ENCODE results near the gene SETD6. TPM values are rescaled to one million over a fixed set of nuclear protein-coding genes. Genes with fewer than 3 reads are reported as not detected.

The SETD6 gene
- total and polyA plus RNA-seq, 9 of the 15 experiments (the other 6 are each of a cell fraction or from before 2014, with no cell fraction given), result 9.2 to 40.9 (median 19.8) TPM

GRCh38 chr16:58510097-58510775 is 5.1 kb upstream of the SETD6 start:
- CTCF ChIA-PET (ENCODE audit: low intra/inter-chr PET ratio), result no interaction called here
- peaks cover 13% of the 10 kb centered on the region for H3K79me2 ChIP-seq (ENCODE audit: control insufficient read depth, insufficient read depth, low read length)
- 74% methylated on average over 12 of the region's 18 CpGs for WGBS (ENCODE audit: insufficient coverage, low coverage, missing lambda C conversion rate)
- intact Hi-C loops (cut with micrococcal nuclease) (no loop called here), in situ Hi-C loops (cut with MboI) (no loop called here)
- H2AFZ ChIP-seq (ENCODE audit: low read depth, low read length), result no peak overlapping the region
- FAIRE-seq (no peak), DNase-seq (ENCODE audit: extremely low read depth in 1 of 4, low spot score in 3 of 4) (no peak), ATAC-seq (no peak)
- peaks cover 0 to 39% of the 10 kb centered on the region in 2 experiments; a peak in 3 of 5 replicates for H3K4me1 ChIP-seq (replicated peaks in 1 of 2; ENCODE audit: control insufficient read depth in 2 of 2, insufficient read depth in 2 of 2, low read length in 2 of 2)
- no peaks in the 10 kb centered on the region for H3K27me3 ChIP-seq (ENCODE audit: control insufficient read depth in 2 of 2, insufficient read depth in 2 of 2, low read length in 2 of 2)
- no peaks in the 10 kb centered on the region; the same call in 1 of the 2 replicates for H4K20me1 ChIP-seq (replicated peaks; ENCODE audit: control insufficient read depth, insufficient read depth, low read length)
- no peaks in the 10 kb centered on the region for H3K9me3 ChIP-seq (replicated peaks; ENCODE audit: control insufficient read depth, insufficient read depth, low read depth, low read length)
- H3K4me3 ChIP-seq, result no peak overlapping the region
- TF ChIP-seq TAF7 (tag; IDR thresholded peaks at IDR 0.05) (no peak), DPF2 (IDR thresholded peaks at IDR 0.05) (no peak), ZNF24 (IDR thresholded peaks at IDR 0.05) (no peak), CREBBP (IDR thresholded peaks at IDR 0.05; ENCODE audit: low read depth, low read length) (no peak), ATF6 (CRISPR knock-in tag; IDR thresholded peaks at IDR 0.05) (no peak), SAFB (IDR thresholded peaks at IDR 0.05; ENCODE audit: borderline replicate concordance, low read depth, low read length) (no peak), TFE3 (CRISPR knock-in tag; IDR thresholded peaks at IDR 0.05) (no peak), KHSRP (IDR thresholded peaks at IDR 0.05) (no peak), HBP1 (CRISPR knock-in tag; IDR thresholded peaks at IDR 0.05) (no peak), ZNF586 (CRISPR knock-in tag; conservative IDR thresholded peaks at IDR 0.05) (no peak), SMAD4 (CRISPR knock-in tag; conservative IDR thresholded peaks at IDR 0.05) (no peak), FOXM1 (IDR thresholded peaks at IDR 0.05; ENCODE audit: low read depth) (no peak), FOXM1 (CRISPR knock-in tag; IDR thresholded peaks at IDR 0.05; ENCODE audit: low read depth) (no peak), ZNF507 (tag; conservative IDR thresholded peaks at IDR 0.05) (no peak)
- peak overlapping the region in 1 of 2 experiments; percentile 3; a peak in 1 of 4 replicates for H3K9ac ChIP-seq (ENCODE audit: insufficient read depth in 1 of 2, low read depth in 2 of 2, low read length in 2 of 2)
- BruUV-seq (replicated peaks), result no TSS peak
- H3K36me3 ChIP-seq (ENCODE audit: control insufficient read depth, insufficient read depth, low read length), result no peaks in the 10 kb centered on the region
- no peak overlapping the region for H3K4me2 ChIP-seq (ENCODE audit: insufficient read depth, low read length)
- no peaks in the 10 kb centered on the region for H3K9me1 ChIP-seq (ENCODE audit: control insufficient read depth, insufficient read depth, low read length)
- POLR2A ChIA-PET, result interaction anchor here (0.6 kb wide), 1 partner anchor 11 kb away, joined by 4 read pairs; no protein-coding TSS in a partner anchor
- no peak overlapping the region for H3K27ac ChIP-seq (ENCODE audit: extremely low read depth, low read depth, low read length)
